ENCODE data around the gene HOXD9. TPM values are rescaled to one million over a fixed set of nuclear protein-coding genes. Genes with fewer than 3 reads are reported as not detected.
A peak's percentile ranks its signal among the peaks of the same experiment; 100 is the strongest.

Gene HOXD9
- total and polyA plus RNA-seq, 2 of the 8 experiments (the other 6 are each of a cell fraction or from before 2014, with no cell fraction given): not detected

- DNase-seq (ENCODE audit: low read depth in 1 of 2, low spot score in 2 of 2) (no peak), FAIRE-seq (no peak)
- Histone ChIP-seq H3K23ac (ENCODE audit: insufficient read length) (no peak overlapping the region), H4K8ac (ENCODE audit: extremely low read depth, insufficient read depth, low read length) (no peak overlapping the region), H2BK5ac (ENCODE audit: low read depth, low read length) (no peak overlapping the region), H2BK120ac (replicated peaks; ENCODE audit: low read depth, low read length) (no peak overlapping the region), H2BK15ac (ENCODE audit: low read length) (no peak overlapping the region), H3K9me3 (ENCODE audit: insufficient read depth in 2 of 2, low read depth in 1 of 2, low read length in 1 of 2) (no peaks in the 10 kb centered on the region; a peak in 1 of 4 replicates), H3K4ac (replicated peaks; ENCODE audit: insufficient read length, low read depth, low read length) (no peak overlapping the region), H4K20me1 (replicated peaks in 1 of 2; ENCODE audit: control insufficient read depth in 1 of 2, insufficient read depth in 2 of 2, low read length in 2 of 2) (peaks cover 17 to 27% of the 10 kb centered on the region in 2 experiments), H2BK12ac (ENCODE audit: low read depth, low read length) (no peak overlapping the region), H3K27ac (ENCODE audit: low read depth, low read length) (no peak overlapping the region), H2AFZ (ENCODE audit: low read length) (no peak overlapping the region), H3K79me1 (ENCODE audit: low read depth, low read length) (no peaks in the 10 kb centered on the region), H3K4me1 (replicated peaks in 1 of 4; ENCODE audit: control insufficient read depth in 3 of 4, insufficient read depth in 4 of 4, low read length in 3 of 4) (peaks cover 0 to 6% (median under 1%) of the 10 kb centered on the region in 4 experiments; a peak in 2 of 7 replicates), H3K18ac (ENCODE audit: extremely low read depth, low read length) (no peak overlapping the region), H3K36me3 (ENCODE audit: control insufficient read depth in 2 of 4, insufficient read depth in 4 of 4, low read length in 3 of 4) (peaks cover 0 to 8% (median 0%) of the 10 kb centered on the region in 4 experiments; a peak in 1 of 8 replicates), H3K14ac (ENCODE audit: insufficient read length) (no peak overlapping the region), H3K23me2 (ENCODE audit: low read depth, low read length) (peaks cover 2% of the 10 kb centered on the region; the same call in 1 of the 2 replicates), H4K91ac (replicated peaks; ENCODE audit: insufficient read length, low read length) (no peak overlapping the region), H3K4me3 (ENCODE audit: extremely low read depth in 1 of 4, insufficient read depth in 2 of 4, low read depth in 3 of 4, low read length in 4 of 4) (no peak overlapping the region), H3K4me2 (ENCODE audit: insufficient read depth in 1 of 2, low read depth in 2 of 2, low read length in 2 of 2) (no peak overlapping the region), H3K79me2 (ENCODE audit: control insufficient read depth in 1 of 2, insufficient read depth in 2 of 2, low read length in 2 of 2) (no peaks in the 10 kb centered on the region), H2BK20ac (ENCODE audit: low read length) (no peak overlapping the region), H3K27me3 (replicated peaks in 1 of 4; ENCODE audit: control insufficient read depth in 3 of 4, extremely low read depth in 1 of 4, insufficient read depth in 3 of 4, low read length in 3 of 4) (peaks cover 93 to 100% (median 99%) of the 10 kb centered on the region in 4 experiments), H4K5ac (ENCODE audit: insufficient read length, low read depth, low read length) (no peak overlapping the region), H3K56ac (replicated peaks; ENCODE audit: insufficient read length, low read depth, low read length) (no peak overlapping the region), H2AK5ac (ENCODE audit: low read depth, low read length) (no peak overlapping the region), H3K9ac (replicated peaks in 1 of 4; ENCODE audit: extremely low read depth in 1 of 4, low read depth in 3 of 4, low read length in 3 of 4) (no peak overlapping the region)
- TF ChIP-seq JUND (IDR thresholded peaks at IDR 0.05; ENCODE audit: low read length) (no peak), EZH2 (IDR thresholded peaks at IDR 0.05; ENCODE audit: low read depth, low read length, severe bottlenecking) (peak; percentile 64), SUZ12 (IDR thresholded peaks at IDR 0.05; ENCODE audit: low read length) (peak; percentile 55; the same call in 1 of the 2 replicates), JUN (IDR thresholded peaks at IDR 0.05; ENCODE audit: low read depth, low read length) (no peak)
- ChIA-PET CTCF (ENCODE audit: partially characterized antibody) (interaction anchor here (0.7 to 9.2 kb wide), 6 partner anchors 15 to 492 kb away, joined by 3 to 119 read pairs (median 4); no protein-coding TSS in a partner anchor), POLR2A (ENCODE audit: partially characterized antibody) (interaction anchor here (0.6 kb wide), 1 partner anchor 43 kb away, joined by 3 read pairs; no protein-coding TSS in a partner anchor)
Measured at GRCh38 chr2:176146645-176147044, 24.1 kb downstream of the HOXD9 start.
